HepG2 (cell line): ENCODE data around the gene CAPN9. TPM values are rescaled to one million over a fixed set of nuclear protein-coding genes. Genes with fewer than 3 reads are reported as not detected.
A peak's percentile ranks its signal among the peaks of the same experiment; 100 is the strongest.

Experiments
- AKAP8 ChIP-seq: sonication (generic); formaldehyde crosslinking; IDR thresholded peaks from 2 replicates; pipeline ENCODE4 v1.5.1; 2020; ENCODE audit warnings: mild to moderate bottlenecking, missing genetic modification reagents
- ATF4 ChIP-seq, 2 experiments: fragments of 450-650 bp in 1 of 2; sonication (generic) in 1 of 2; formaldehyde crosslinking; IDR thresholded peaks; 2 replicates each; pipeline versions ENCODE4 v1.5.0 to v1.8.0; 2020 to 2022; ENCODE audit warnings: mild to moderate bottlenecking in 1 of 2, missing genetic modification reagents in 1 of 2
- ATM ChIP-seq: fragments of 450-650 bp; IDR thresholded peaks from 2 replicates; pipeline ENCODE4 v1.7.1; 2017; ENCODE audit warnings: mild to moderate bottlenecking, borderline replicate concordance
- DMTF1 ChIP-seq: sonication (generic); formaldehyde crosslinking; IDR thresholded peaks from 2 replicates; pipeline ENCODE4 v1.4.0; 2020; ENCODE audit warnings: mild to moderate bottlenecking, missing genetic modification reagents
- ESRRA ChIP-seq: sonication (generic); formaldehyde crosslinking; IDR thresholded peaks from 2 replicates; pipeline ENCODE4 v1.5.1; 2020; ENCODE audit warnings: mild to moderate bottlenecking, low read depth, missing genetic modification reagents
- IKZF5 ChIP-seq: IDR thresholded peaks from 2 replicates; pipeline ENCODE4 v1.6.1; 2018; ENCODE audit warnings: missing genetic modification reagents, mild to moderate bottlenecking, missing compliant biosample characterization
- LCORL ChIP-seq, 2 experiments: fragments of 450-650 bp in 1 of 2; sonication (generic) in 1 of 2; formaldehyde crosslinking in 1 of 2; IDR thresholded peaks; 2 replicates each; pipeline versions ENCODE4 v1.5.0 to v1.6.1; 2017 to 2020; ENCODE audit warnings: antibody characterized with exemption in 1 of 2, missing genetic modification reagents in 1 of 2
- REL ChIP-seq: sonication (generic); formaldehyde crosslinking; conservative IDR thresholded peaks from 2 replicates; pipeline ENCODE4 v1.8.0; 2022; ENCODE audit warnings: mild to moderate bottlenecking, missing genetic modification reagents, moderate library complexity
- RXRB ChIP-seq: IDR thresholded peaks from 2 replicates; pipeline ENCODE4 v1.6.1; 2016; ENCODE audit warnings: borderline replicate concordance, missing genetic modification reagents, missing compliant biosample characterization
- SCMH1 ChIP-seq: sonication (generic); formaldehyde crosslinking; IDR thresholded peaks from 2 replicates; pipeline ENCODE4 v1.9.0; 2021; ENCODE audit warnings: missing genetic modification reagents, mild to moderate bottlenecking, borderline replicate concordance
- SP2 ChIP-seq: sonication (generic); formaldehyde crosslinking; IDR thresholded peaks from 2 replicates; pipeline ENCODE4 v1.5.1; 2020; ENCODE audit warnings: mild to moderate bottlenecking, missing genetic modification reagents
- ZBTB20 ChIP-seq: sonication (generic); formaldehyde crosslinking; IDR thresholded peaks from 2 replicates; pipeline ENCODE4 v1.8.1; 2023; ENCODE audit warnings: missing genetic modification reagents, low read depth, mild to moderate bottlenecking, borderline replicate concordance
- ZBTB46 ChIP-seq: sonication (generic); formaldehyde crosslinking; IDR thresholded peaks from 2 replicates; pipeline ENCODE4 v1.4.0; 2020; ENCODE audit warnings: mild to moderate bottlenecking, missing genetic modification reagents, borderline replicate concordance
- ZFP36L1 ChIP-seq: sonication (generic); formaldehyde crosslinking; IDR thresholded peaks from 2 replicates; pipeline ENCODE4 v1.8.0; 2022; ENCODE audit warnings: mild to moderate bottlenecking, missing genetic modification reagents, moderate library complexity
- ZNF17 ChIP-seq: sonication (generic); formaldehyde crosslinking; IDR thresholded peaks from 2 replicates; pipeline ENCODE4 v1.5.0; 2020; ENCODE audit warnings: mild to moderate bottlenecking, missing genetic modification reagents
- ZNF20 ChIP-seq: sonication (generic); formaldehyde crosslinking; IDR thresholded peaks from 2 replicates; pipeline ENCODE4 v1.4.0; 2020; ENCODE audit warnings: mild to moderate bottlenecking, moderate library complexity, missing genetic modification reagents
- ZNF513 ChIP-seq: sonication (generic); formaldehyde crosslinking; conservative IDR thresholded peaks from 2 replicates; pipeline ENCODE4 v1.5.0; 2020; ENCODE audit warnings: missing genetic modification reagents
- ZNF644 ChIP-seq: IDR thresholded peaks from 2 replicates; pipeline ENCODE4 v1.6.1; 2016; ENCODE audit warnings: low read depth
- ZNF788 ChIP-seq: sonication (generic); formaldehyde crosslinking; IDR thresholded peaks from 2 replicates; pipeline ENCODE4 v1.5.0; 2020; ENCODE audit warnings: mild to moderate bottlenecking, missing genetic modification reagents, borderline replicate concordance
- polyA plus RNA-seq, 8 experiments: library from polyadenylated mRNA; depleted of rRNA in 3 of 8; stranded (reverse) in 7 of 8; unstranded in 1 of 8; fragments of >200 nt; fragmentation: Illumina TruSeq in 4 of 8; extraction: Trizol in 4 of 8; gene quantifications; 2 replicates each; pipeline versions ENCODE4 v1.2.1 to v1.2.3, GENCODE V29; 2011 to 2016; ENCODE audit warnings: low read depth in 4 of 8, missing spikeins in 1 of 8, mixed read lengths in 1 of 8; ENCODE audit not compliant: insufficient read depth in 1 of 8
- total RNA-seq, 5 experiments: library from RNA; depleted of rRNA; stranded (reverse); fragments of >200 nt; fragmentation: Illumina TruSeq; extraction: Trizol; gene quantifications; 2 replicates each; pipeline ENCODE4 v1.2.3, GENCODE V29; 2016; ENCODE audit warnings: low read depth in 1 of 5

Gene CAPN9
- total and polyA plus RNA-seq, 2 of the 13 experiments (the other 11 are each of a cell fraction or from before 2014, with no cell fraction given) = 0.04 to 0.31 TPM

GRCh38 chr1:230760360-230760827, 13.2 kb downstream of the CAPN9 start (continued):
- TF ChIP-seq ZFP36L1 (CRISPR knock-in tag) (no peak), DMTF1 (CRISPR knock-in tag) (no peak), LCORL (IDR thresholded peaks at IDR 0.05) (no peak), LCORL (CRISPR knock-in tag; IDR thresholded peaks at IDR 0.05) (peak; percentile 84), ZNF20 (CRISPR knock-in tag) (no peak), ZNF644 (CRISPR knock-in tag) (no peak), AKAP8 (no peak), RXRB (CRISPR knock-in tag) (no peak), ZBTB46 (CRISPR knock-in tag) (0 out of 2 replicates have a peak, but pooled peaks have one; percentile 44), ZBTB20 (CRISPR knock-in tag) (no peak), ZNF788 (CRISPR knock-in tag) (no peak), REL (no peak), ZNF513 (no peak), ATM (no peak), SCMH1 (CRISPR knock-in tag) (no peak), ZNF17 (CRISPR knock-in tag) (no peak), SP2 (CRISPR knock-in tag) (no peak), IKZF5 (CRISPR knock-in tag) (no peak), ATF4 (CRISPR knock-in tag; IDR thresholded peaks at IDR 0.05) (no peak), ESRRA (CRISPR knock-in tag) (no peak)
